Fibroblast of skin of scalp (primary cell): ENCODE results near the gene NFIC.
A peak's percentile ranks its signal among the peaks of the same experiment; 100 is the strongest.

Source experiments
- DNase-seq: peaks from one replicate; pipeline ENCODE4 v3.0.0-alpha.2; 2013

The NFIC gene

DNA sequence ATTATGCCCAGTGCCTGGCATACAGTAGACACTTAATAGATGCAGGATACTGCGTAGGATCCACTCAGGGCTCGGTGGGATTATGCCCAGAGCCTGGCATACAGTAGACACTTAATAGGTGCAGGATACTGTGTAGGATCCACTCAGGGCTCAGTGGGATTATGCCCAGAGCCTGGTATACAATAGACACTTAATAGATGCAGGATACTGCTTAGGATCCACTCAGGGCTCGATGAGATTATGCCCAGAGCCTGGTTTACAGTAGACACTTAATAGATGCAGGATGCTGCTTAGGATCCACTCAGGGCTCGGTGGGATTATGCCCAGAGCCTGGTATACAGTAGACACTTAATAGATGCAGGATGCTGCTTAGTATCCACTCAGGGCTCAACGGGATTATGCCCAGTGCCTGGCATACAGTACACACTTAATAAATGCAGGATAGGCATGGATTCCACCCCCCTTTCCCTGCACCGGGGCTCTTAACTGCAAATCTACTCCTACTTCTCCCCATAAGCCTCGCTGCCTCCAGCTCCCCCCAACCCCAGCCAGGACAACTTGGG, 89.1 kb downstream of the NFIC start:
- no peak for DNase-seq

DNA sequence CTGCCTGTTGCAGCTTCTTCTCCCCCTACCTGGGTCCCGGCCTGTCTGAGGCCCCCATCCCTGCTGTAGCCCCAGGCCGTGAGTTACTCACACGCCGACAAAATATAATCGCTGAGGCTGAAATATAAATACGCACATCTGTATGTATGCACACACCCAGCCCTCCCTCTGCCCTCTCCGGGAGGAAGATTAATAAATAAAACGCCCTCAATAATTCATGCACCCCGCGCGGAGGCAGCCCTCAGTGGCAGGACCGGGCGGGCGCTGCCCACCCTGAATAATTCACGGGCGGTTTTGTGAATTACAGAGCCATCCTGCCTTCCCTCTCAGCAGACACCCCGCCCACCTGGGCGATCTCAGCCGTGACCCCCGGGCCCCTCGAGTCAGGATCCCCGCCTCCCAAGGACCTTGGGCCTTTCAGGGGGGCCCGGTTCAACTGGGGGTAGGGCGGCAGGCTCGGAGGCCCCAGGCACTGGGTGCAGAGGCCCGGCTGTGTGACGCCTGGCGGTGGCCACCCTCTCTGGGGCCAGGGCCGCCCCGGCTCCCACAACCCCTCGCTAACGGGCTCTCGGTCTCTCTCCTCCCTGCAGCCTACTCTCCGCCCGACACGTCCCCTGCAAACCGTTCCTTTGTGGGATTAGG, 89.7 kb downstream of the NFIC start:
- DNase-seq: no peak

DNA sequence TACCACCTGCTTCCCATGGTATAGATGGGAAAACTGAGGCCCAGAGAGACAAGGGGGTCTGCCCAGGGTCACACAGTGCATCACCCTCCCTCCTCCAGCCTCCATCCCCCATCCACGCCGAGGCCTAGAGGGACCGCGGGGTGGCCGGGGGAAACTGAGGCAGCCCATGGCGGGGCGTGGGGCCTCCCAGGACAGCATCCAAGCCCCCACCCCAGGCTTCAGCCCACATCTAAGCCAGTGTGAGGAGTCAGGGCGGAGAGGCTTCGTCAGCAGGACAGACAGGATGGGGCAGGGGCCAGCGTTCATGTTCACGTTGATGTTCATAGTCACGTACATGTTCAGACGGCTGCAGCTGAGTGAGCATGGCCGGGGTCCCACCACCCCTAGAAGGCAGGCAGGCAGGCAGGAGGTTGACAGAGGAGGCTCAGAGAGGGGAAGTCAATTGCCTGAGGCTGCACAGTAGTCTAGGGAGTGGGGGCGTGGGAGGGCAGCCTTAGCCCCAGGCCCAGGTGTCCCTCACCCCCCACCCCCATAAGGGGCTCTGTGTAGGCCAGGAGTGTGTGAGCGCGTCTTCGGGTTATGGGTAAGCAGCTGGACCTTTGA, 90.6 kb downstream of the NFIC start:
- DNase-seq: no peak

DNA sequence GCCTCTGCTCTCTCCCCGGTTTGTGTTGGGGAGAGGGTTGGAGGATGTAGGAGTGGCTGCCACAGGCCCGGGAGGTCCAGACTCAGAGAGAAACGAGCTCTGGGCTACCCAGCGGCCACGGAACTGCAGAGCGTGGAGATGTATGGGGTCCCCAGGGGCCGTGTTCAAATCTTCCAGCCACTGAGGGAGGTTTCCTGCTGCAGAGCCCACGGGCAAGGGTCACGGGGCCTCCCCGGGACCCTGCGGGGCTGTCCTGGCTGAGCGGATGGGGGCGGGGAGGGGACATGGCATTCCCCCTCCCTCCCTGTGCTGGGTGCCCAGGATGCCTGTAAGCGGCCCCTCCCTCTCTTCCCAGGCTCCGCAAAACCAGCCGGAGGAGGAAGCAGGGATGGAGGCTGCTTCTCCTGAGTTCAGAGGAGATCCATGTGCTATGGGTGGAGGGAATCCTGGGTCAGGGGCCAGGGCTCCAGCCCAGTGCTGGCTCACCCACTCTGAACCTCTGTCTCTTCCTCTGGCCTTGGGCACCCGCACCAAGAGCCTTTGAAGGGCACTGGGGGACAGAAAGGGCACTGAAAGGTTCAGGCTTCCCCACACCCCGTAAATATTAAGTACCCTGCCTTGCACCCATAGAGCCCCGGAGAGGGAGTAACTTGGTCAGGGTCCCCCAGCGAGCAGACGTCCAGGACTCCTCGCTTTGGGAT, 91.3 kb downstream of the NFIC start:
- peak; percentile 64 for DNase-seq

DNA sequence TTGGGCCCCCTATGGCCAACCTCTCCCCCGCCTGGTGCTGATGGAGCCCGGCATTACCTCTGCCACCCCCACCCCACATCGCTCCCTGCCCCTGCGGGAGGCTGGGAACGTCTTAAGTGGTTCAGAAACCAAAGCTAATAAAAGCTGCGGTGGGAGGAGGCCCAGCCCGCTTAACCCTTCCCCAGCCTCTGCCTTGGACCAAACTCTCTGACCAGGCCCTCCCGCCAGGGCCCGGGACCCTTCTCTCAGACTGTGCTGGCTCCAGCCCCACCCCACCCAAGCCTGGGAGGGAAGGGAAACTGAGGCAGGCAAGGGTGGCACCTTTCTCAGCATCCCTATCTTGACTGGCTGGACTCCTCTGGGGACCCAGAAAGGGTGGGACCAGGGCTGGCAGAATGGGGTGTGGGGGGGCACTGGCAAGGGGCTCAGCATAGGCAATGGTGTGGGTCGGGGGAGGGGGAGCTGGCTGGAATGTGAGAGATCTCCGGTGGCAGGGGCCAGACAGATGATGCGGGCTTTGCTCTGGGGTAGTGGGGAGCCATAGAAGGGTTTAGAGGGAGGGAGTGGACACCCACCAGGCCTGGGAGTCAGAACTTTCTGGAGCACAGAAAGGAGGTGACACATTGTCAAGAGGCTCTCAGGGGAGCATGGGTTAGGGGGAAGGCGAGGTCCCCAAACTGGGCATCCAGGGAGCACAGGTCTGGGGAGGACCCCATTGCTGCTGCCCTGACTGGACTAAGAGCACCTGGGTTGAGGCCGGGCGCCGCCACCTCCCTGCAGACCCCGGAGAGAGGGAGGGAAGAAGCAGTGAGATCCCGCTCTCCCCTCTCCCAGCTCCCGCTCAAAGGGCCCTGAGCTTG, 92.1 kb downstream of the NFIC start:
- DNase-seq: peak; percentile 62

DNA sequence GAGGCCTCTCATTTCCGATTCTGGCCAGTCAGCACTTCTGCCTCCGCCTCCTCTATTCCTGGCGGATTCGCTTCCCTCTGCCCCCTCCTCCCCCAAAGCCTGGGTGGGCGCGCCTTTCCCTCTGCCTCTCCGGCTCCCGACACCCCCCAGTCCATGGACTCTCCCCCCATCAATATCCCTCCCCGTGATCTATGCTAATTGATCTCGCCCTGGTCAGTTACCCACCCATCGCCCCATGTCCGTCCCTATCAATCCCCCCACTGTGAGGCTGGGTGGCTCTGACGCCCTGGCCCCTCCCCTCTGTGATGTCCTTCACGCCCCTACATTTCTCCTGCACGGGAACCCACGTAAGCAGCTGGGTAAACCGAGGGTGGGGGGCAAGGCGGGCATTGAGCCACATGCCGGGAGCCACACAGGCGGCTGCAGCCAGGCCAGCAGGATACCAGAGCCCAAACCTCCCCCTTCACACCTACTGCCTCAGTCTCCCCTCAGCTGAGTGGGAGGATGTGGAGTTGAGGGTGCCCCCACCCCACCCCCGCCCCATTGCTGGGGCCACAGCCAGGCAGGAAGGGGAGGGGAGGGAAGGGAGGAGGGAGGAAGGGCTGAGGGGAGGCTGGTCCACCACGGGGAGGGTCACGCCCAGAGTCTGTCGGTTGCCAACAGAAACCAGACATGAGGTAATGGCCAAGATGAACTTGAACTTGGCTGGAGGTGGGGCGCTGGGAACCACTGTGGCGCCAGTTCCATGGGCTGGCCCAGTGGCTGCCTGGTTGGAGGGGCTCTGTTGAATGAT, 92.9 kb downstream of the NFIC start:
- peak; percentile 91 for DNase-seq

DNA sequence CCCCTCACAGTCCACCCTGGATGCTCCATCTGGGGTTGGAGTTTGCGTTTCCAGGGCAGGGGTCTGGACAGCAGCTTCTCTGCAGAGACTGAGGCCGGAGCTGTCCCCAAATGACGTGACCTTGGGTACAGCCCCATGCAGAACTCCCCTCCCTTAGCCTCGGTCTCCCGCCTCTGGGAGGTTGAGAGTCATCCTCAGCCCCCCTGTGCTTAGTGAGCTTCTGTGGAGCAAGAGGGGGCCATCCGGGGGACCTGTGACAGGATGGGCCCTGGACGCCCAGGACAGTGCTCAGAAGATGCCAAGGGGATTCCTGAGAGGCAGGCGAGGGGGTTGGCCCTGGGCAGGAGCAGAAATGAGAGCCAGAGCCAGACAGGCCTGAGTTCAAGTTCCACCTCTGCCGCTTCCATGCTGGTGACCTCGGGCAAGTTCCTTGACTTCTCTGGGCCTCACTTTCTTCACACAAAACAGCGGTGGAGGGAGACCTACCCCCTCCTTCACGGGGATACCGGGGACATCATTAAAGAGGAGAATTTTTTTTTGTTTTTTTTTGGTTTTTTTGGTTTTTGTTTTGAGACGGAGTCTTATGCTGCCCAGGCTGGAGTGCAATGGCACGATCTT, 93.7 kb downstream of the NFIC start:
- DNase-seq: no peak

DNA sequence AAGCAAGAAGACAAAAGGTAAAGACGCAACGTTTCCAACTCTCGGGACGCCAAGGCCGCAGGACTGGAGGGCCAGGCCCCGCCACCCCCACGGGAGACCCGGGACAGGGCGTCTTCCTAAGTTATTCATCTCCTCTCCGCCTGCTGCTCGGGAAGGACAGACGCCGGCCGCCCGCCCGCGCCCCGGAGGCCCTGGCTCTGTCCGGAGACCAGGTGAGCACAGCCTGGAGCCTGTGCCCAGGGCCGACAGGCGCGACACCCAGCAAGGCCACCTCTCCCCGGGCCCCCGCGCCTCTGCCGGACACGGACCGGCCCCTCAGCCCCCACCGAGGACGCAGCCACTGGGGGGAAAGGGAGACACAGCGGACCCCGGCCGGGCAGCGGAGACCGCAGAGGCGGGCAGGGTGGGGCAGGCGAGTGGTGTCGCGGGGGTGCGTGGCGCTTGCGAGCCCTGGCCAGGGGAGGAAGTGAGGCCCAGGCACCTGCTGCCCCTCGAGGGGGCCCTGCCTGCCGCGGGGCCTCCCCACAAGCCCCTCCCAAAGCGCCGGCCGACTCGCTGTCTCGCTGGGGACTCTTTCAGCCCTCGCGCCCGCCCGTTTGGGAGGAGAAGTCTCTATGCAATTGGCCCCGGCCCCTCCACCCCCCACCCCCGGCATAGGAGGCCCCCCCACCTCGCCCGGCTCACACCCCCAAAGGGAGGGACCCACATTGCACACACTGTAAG, 96.8 kb downstream of the NFIC start:
- DNase-seq: no peak

DNA sequence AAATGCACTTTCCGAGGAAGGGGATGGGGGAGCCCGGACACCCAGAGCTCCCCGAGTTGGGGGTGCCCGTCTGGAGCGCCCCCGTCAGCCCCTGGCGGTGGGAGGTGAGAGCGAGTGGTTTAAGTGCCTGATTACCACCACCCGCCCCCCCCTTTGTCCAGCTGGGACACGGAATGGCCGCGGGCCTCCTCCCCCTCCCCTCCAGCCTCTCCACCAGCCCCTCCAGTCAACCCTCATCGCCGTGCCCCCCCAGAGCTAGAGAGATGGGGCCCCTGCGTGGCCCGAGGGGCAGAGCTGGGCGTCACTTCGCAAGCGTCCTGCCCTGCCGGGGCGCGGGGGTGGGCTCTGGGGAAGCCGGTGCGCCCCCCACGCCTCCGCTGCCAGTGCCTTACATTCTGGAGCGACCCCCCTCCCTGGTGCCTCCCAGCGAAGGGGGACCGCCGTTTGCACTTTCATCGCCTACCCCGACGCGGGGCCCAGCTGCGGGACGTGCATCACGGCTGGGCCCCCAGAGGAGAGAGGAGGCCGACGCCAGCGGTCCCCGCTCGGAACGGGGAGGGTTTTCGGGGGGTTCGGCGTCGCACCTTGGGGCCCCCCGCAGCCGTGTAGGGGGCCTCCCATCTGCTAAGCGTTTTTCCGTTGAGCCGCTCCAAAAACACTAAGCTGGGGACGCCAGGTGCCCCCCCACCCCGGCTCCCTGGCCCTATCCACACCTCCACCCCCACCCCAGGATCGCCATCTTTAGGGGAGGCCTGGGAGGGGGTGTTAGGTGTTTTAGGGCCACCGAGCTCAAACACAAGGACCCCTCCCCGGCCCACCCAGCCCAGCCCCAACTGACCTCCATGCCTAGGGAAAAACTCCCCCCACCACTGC, 97.6 kb downstream of the NFIC start:
- DNase-seq: no peak

DNA sequence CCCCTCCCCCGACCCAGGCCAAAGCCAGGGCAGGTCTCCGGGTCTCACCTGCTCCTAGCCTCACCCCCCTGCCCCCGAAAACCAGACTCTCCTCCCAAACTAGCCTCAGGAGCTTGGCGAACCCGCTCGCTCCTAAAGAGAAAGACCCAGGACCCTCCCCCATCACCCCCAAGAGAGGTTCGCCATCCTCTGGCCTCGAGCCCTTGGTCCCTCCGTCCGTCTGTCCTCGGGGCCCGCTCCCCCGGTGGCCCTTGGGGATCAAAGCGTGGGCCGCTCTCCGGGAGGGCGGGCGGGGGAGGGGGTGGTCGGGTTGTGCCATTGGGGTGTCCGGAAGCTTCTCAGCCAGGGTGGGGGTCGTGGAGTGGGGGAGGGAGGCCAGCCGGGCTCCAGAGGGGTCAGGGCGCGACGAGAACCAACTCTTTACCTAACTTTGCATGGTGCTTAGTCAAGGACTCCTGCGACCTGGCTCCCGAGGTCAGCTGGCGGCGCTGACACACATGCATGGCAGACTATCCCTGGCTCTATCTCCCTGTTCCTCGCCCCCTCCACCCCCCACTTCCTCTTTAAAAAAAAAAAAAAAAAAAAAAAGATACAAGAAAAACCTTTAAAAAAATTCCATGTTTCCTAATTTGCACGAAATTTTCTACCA, 98.3 kb downstream of the NFIC start:
- no peak for DNase-seq

DNA sequence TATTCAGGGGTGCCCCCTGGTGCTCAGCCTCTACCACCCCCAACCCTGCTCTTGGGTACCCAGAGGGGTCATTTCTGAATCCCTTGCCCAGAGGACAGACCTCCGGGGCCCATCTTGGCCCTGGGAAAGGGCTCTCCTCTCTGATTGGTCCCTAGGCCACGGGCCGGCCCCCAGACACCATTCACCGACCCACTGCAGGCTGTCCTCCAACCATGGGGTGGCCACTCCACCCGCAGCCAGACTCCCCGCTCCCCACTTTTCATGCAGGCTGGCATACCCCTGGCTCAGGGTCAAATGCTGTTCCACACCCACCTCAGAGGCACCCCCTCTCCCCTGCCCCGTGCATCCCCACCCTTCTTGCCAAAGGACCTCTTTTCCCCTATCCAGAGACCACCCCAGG, 99.2 kb downstream of the NFIC start:
- no peak for DNase-seq

DNA sequence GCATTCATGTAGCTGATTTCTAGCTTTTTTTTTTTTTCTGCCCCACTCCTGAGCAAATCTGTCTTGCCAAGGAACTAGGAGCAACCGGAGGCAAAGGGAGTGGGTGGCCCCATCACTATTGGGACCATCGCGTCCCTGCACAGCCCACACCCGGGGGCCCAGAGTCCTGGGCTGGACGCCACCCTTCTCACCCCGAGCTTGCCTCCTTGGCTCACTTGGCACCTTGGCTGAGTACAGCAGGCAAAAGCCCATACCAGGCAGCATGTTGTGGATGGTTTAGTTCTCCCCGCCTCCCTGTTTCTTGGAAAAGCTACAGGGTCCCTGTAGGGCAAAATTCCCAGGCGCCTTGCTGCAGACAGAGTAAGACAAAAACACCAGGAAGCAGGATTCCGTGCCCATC, 100.3 kb downstream of the NFIC start:
- no peak for DNase-seq

DNA sequence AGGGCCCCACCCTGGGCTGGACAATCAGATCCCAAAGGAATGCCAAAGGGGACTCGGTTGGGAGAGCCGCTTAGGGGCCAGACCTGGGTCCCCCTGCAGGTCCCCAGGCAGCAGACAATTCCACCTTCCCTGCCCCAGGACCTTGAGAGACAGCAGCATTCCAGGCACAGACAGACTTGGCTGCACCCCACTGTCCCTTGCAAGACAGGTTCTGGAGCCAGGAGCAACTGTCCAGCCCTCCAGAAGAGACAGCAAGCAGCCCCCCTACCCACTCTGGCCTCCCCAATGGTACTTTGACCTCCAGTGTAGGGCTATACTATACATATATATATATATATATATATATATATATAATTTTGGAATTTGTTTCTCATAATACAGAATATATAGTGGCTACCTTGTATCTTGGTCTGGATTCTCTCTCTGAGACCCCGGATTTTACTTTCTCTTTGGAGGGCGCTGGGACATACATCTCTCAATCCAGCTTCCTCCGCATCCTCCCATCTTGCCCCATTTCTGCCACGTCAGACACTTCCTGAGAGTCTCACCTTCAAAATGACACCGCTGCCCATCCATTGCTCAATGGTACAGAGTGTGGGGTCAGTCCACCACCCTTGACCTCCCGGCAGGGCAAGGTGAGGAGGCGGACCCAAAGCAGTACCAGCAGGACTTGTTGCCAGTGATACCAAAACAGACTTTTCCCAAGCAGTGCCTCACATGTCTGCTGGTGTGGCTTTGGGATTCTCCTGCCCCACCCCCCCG, 101.2 kb downstream of the NFIC start:
- no peak for DNase-seq

DNA sequence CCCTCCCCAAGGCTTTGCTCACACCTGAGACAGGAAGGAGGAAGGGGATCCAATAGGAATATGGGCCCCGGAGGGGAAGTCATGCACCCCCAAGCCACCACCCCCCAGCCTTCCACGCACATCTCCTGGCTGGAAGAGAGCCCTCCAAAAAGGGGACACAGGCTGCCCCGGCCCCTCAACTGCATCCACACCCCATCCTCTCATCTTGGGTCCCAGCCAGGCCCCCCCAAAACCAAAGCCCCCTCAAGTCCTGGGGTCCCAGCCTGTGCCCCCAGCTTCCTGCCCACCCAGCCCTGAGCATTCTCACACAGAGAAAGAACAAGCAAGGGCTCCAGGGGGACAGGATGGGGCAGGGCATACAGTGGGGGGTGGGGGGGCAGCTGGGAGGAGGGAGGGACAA, 101.8 kb downstream of the NFIC start:
- no peak for DNase-seq

DNA sequence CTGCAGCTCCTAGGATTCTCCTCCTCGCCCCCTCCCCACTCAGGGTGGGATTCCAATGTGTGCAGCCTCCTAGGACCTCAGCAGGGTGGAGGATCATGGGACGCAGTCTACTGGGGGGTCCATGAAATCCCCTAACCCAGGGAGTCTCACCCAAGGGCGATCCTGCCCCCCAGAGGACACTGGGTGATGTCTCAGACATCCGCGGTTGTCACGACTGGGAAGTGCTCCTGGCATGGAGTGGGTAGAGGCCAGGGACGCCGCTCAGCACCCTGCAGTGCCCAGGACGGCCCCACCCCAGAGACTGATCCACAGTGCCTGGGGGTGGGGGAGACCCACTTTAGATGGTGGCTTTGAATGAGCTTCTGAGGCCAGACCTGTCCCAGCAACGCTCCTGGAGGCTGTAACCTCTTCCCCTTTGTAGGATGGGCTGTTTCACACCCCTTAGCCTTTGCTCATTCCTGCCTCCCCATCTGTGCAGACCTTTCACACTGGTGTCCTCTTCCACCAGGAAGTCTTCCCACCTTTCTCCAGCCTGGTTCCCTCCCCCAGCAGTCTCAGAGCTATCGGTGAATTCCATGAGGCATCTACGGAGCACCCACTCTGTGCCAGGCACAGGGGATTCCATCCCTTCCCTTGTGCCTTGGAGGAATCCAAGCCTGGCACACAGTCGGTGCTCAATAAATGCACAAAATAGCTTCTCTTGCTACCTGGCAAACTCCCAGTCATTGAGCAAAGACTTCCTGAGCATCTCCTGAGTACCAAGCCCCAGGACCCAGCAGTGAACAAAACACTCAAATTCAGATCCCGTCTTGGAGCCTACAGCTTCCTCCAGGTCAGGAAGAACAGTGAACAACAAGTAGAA, 103.5 kb downstream of the NFIC start:
- no peak for DNase-seq

DNA sequence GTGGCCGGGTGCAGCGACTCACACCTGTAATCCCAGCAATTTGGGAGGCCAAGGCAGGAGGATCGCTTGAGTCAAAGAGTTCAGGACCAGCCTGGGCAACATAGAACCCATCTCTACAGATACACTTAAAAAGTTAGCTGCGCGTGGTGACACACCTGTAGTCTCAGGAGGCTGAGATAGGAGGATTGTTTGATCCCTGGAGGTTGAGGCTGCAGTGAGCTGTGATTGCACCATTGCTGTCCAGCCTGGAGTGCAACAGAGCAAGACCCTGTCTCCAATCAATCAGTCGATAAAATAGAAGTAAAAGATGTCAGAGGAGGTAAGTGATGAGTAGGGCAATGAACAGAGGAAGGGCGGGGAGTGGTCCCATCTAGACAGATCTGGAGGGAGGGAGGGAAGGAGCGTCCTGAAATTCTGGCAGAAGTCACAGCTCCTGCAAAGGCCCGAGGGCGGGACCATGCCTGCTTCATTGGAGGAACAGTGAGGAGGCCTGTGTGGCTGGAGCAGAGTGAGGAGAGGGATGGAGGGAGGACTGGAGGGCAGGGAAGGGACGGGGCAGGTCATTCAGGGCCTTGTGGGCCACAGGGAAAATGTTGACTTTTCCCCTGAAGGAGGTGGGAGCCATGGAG, 104.2 kb downstream of the NFIC start:
- DNase-seq: no peak
